GM20000 (cell line): ENCODE data around the gene SH3RF3.

ENCODE experiments used
- DNase-seq: peaks from one replicate; pipeline ENCODE4 v3.0.0; 2012; ENCODE audit warnings: low spot score
- TF ChIP-seq, protein P1 (sequence below): IDR thresholded peaks from 2 replicates; pipeline ENCODE4 v1.5.1; 2012; ENCODE audit warnings: mild to moderate bottlenecking, control low read depth; ENCODE audit errors: extremely low read depth, missing control alignments

Gene SH3RF3

GRCh38 chr2:109153005-109153784 lies 24.2 kb downstream of the SH3RF3 start:
- DNase-seq: no peak
- TF ChIP-seq, protein P1, sequence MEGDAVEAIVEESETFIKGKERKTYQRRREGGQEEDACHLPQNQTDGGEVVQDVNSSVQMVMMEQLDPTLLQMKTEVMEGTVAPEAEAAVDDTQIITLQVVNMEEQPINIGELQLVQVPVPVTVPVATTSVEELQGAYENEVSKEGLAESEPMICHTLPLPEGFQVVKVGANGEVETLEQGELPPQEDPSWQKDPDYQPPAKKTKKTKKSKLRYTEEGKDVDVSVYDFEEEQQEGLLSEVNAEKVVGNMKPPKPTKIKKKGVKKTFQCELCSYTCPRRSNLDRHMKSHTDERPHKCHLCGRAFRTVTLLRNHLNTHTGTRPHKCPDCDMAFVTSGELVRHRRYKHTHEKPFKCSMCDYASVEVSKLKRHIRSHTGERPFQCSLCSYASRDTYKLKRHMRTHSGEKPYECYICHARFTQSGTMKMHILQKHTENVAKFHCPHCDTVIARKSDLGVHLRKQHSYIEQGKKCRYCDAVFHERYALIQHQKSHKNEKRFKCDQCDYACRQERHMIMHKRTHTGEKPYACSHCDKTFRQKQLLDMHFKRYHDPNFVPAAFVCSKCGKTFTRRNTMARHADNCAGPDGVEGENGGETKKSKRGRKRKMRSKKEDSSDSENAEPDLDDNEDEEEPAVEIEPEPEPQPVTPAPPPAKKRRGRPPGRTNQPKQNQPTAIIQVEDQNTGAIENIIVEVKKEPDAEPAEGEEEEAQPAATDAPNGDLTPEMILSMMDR: no peak

DNA sequence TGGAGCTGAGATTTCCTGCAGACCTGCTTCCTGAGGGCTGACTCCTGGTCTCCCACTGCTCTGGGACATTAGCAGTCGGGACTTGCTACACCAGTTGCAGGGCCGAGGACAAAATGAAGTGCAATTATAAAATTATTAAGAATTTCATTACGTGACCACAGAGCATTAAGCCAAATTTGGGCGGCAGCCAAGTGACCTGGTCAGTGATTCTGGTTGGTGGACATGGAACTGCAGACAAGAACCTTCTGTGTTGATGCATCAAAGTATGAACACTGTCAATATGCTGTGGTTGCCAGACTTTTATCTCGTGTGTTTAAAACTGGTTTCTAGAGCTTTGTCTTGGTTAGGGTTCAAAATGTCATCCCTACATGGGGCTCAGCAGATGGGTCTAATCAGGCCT lies 24.8 kb downstream of the SH3RF3 start:
- no peak for DNase-seq
- TF ChIP-seq, protein P1: no peak

DNA sequence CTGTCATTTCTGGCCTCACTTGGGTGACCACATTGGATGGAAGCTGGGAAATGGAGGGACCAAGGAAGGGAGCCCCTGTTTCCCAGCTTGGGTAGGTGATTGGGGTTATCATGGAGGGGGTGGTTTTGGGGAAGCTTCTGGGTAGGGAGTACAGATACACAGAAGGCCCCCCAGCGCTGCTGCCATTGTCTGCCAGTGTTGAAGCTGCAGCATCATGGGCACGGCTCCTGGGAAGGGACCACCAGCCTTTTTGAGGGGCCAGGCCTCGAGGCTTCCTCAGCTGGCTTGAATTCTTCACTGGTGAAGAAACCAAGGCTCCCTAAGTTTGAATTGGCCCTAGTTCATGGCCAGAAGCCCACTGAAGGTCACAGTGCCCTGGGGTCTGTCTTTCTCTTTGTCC lies 25.2 kb downstream of the SH3RF3 start:
- TF ChIP-seq, protein P1: no peak
- DNase-seq: no peak

GRCh38 chr2:109155553-109156451 lies 26.8 kb downstream of the SH3RF3 start:
- DNase-seq: no peak
- TF ChIP-seq, protein P1: no peak

DNA sequence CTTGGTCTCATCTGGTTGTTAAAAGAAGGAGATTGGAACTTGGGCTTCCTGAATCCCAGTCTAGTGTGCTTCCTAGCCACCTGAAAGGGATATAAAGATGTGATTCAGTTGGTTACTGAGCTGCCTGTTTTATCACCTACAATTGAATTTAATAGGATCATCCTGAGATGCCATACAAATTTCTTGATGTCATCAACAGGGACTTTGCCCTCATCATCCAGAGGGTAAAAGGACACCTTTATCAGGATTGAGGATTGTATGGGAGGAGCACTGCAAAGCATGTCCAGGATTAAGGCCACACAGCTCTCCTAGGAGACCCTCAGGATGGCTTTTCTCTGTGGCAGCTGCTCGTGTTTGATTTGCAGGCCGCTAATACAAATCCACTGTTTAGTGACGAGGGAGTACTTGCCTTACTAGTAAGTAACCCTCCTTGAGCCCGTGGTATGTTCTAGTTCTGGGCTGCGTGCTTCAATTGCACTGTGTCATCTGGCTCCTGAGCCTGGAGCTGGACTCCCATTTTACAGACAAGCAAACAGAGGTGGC lies 28.6 kb downstream of the SH3RF3 start:
- TF ChIP-seq, protein P1: no peak
- no peak for DNase-seq

DNA sequence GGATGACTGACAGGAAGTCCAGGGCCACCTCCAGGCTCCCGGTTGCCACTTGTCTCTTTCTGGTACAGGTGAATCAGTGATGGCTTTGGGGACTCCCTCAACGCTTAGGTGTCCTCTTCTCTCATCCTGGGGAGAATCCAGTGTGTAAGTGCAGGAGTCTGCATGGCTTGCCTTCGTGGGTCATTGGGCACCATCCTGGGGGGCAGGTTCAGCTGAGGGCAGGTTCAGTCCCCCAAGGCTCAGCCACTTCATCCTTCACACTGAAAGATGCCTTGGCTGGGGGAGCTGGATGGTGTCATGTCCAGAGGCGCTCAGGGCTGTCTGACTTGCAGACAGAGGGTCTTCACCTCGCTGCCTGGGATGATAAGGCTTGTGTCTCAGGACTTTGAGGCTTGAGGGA lies 29.2 kb downstream of the SH3RF3 start:
- no peak for DNase-seq

More for the DNA sequence above, 29.2 kb downstream of the SH3RF3 start:
- TF ChIP-seq, protein P1: no peak
